Measurements from ENCODE around the gene SESN1.

SESN1 gene

GRCh38 chr6:109028439-109028838 is 66.2 kb downstream of the SESN1 start:
- no peak for TF ChIP-seq CTCF (IDR thresholded peaks at IDR 0.05; ENCODE audit: insufficient read depth, low read length)
- DNase-seq (ENCODE audit: low read depth in 1 of 2, low spot score in 1 of 2): no peak
- no peaks in the 10 kb centered on the region for H3K27me3 ChIP-seq (ENCODE audit: insufficient read depth, poor library complexity, severe bottlenecking)
- no peak overlapping the region for H3K27ac ChIP-seq (replicated peaks)
- no peak overlapping the region for H3K4me3 ChIP-seq (replicated peaks; ENCODE audit: insufficient read depth, low read length)

- DNase-seq (ENCODE audit: low read depth in 1 of 2, low spot score in 1 of 2): no peak
- no peak overlapping the region for H3K4me3 ChIP-seq (replicated peaks; ENCODE audit: insufficient read depth, low read length)
- TF ChIP-seq CTCF (IDR thresholded peaks at IDR 0.05; ENCODE audit: insufficient read depth, low read length) (no peak), REST (IDR thresholded peaks at IDR 0.05; ENCODE audit: insufficient replicate concordance, low read depth) (no peak), GABPA (IDR thresholded peaks at IDR 0.05; ENCODE audit: low read depth) (no peak), POLR2AphosphoS5 (IDR thresholded peaks at IDR 0.05; ENCODE audit: low read depth) (no peak), SPI1 (IDR thresholded peaks at IDR 0.05; ENCODE audit: borderline replicate concordance, low read depth) (no peak)
- H3K27ac ChIP-seq (replicated peaks): no peak overlapping the region
- H3K27me3 ChIP-seq (ENCODE audit: insufficient read depth, poor library complexity, severe bottlenecking): no peaks in the 10 kb centered on the region
These were observed 66.7 kb downstream of the SESN1 start for GRCh38 chr6:109027964-109028363.

- no peak for TF ChIP-seq REST (IDR thresholded peaks at IDR 0.05; ENCODE audit: insufficient replicate concordance, low read depth)
- no peak for TF ChIP-seq GABPA (IDR thresholded peaks at IDR 0.05; ENCODE audit: low read depth)
- no peak for TF ChIP-seq SPI1 (IDR thresholded peaks at IDR 0.05; ENCODE audit: borderline replicate concordance, low read depth)
- no peak for TF ChIP-seq CTCF (IDR thresholded peaks at IDR 0.05; ENCODE audit: insufficient read depth, low read length)
- no peak for TF ChIP-seq POLR2AphosphoS5 (IDR thresholded peaks at IDR 0.05; ENCODE audit: low read depth)
- no peak overlapping the region for H3K4me3 ChIP-seq (replicated peaks; ENCODE audit: insufficient read depth, low read length)
- H3K27me3 ChIP-seq (ENCODE audit: insufficient read depth, poor library complexity, severe bottlenecking): no peaks in the 10 kb centered on the region
- H3K27ac ChIP-seq (replicated peaks): no peak overlapping the region
- no peak for DNase-seq (ENCODE audit: low read depth in 1 of 2, low spot score in 1 of 2)
These were observed 69.0 kb downstream of the SESN1 start for GRCh38 chr6:109025639-109026038.

GRCh38 chr6:109024784-109025183 is 69.9 kb downstream of the SESN1 start:
- H3K27ac ChIP-seq (replicated peaks): no peak overlapping the region
- no peak for DNase-seq (ENCODE audit: low read depth in 1 of 2, low spot score in 1 of 2)
- TF ChIP-seq GABPA (IDR thresholded peaks at IDR 0.05; ENCODE audit: low read depth) (no peak), SPI1 (IDR thresholded peaks at IDR 0.05; ENCODE audit: borderline replicate concordance, low read depth) (no peak), CTCF (IDR thresholded peaks at IDR 0.05; ENCODE audit: insufficient read depth, low read length) (no peak), POLR2AphosphoS5 (IDR thresholded peaks at IDR 0.05; ENCODE audit: low read depth) (no peak), REST (IDR thresholded peaks at IDR 0.05; ENCODE audit: insufficient replicate concordance, low read depth) (no peak)
- no peaks in the 10 kb centered on the region for H3K27me3 ChIP-seq (ENCODE audit: insufficient read depth, poor library complexity, severe bottlenecking)
- no peak overlapping the region for H3K4me3 ChIP-seq (replicated peaks; ENCODE audit: insufficient read depth, low read length)

All from HL-60 (cell line).